Measurements from ENCODE around the gene RRAS.

DNA sequence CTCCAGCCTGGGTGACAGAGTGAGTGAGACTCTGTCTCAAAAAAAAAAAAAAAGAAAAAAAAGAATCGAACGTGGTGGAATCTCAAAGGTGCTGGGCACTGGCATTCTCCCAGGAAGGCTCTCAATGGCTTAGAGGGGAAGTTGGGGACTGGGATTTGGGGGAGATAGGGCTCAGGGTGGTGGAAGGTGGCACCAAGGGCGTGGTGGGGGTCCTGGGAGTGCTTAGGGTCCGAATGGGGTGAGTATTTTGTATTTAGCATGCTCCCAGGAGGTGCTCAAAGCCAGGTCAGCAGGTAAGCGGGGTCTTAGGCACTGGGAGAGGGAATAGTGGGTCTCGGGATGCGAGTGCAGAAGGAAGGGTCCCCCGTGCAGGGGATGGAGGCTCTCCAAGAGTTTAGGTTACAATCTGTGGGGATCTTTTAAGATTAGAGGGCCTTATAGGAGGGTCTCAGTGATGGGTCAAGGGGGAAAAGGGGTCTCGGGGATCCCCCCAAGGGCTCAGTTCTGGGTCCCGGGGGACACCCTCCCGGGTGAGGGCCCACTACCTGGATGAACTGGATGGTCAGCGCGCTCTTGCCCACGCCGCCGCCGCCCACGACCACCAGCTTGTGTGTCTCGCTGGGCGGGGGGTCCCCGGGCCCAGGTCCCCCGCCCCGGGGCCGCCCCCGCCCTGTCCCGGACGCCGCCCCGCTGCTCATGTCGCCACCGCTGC lies 386 bp downstream of the RRAS start:
- TF ChIP-seq CTCF (IDR thresholded peaks at IDR 0.05 in 4 of 5, conservative IDR thresholded peaks at IDR 0.05 in 1 of 5) = no peak
- peak in 1 of 2 donors; percentile 2 for TF ChIP-seq POLR2A (IDR thresholded peaks at IDR 0.05)
